Activated T-helper 1 cell treated with anti-CD3 and anti-CD28 coated beads, Interleukin-12 subunit alpha, Interleukin-12 subunit beta, Interleukin-2, Interleukin-4 antibody, amounts not matched to agents 30 ng/mL and 10 ng/mL and 1 ng/mL, durations not matched to agents 14 hours and 24 hours and 36 hours (primary cell): Measurements from ENCODE around the gene COQ5. TPM values are rescaled to one million over a fixed set of nuclear protein-coding genes. Genes with fewer than 3 reads are reported as not detected.

Experiments used
- DNase-seq: peaks from one replicate; pipeline ENCODE4 v3.0.0; 2021; ENCODE audit warnings: low spot score
- H3K27ac Mint-ChIP-seq: one replicate; pipeline ENCODE4 v1.8.0; 2021; ENCODE audit warnings: mild to moderate bottlenecking, mixed read lengths
- H3K27me3 Mint-ChIP-seq: one replicate; pipeline ENCODE4 v1.8.0; 2022; ENCODE audit warnings: mild to moderate bottlenecking, moderate library complexity, mixed read lengths; ENCODE audit not compliant: insufficient read depth
- H3K36me3 Mint-ChIP-seq: one replicate; pipeline ENCODE4 v1.8.0; 2021; ENCODE audit warnings: low read depth, mixed read lengths
- H3K4me1 Mint-ChIP-seq: one replicate; pipeline ENCODE4 v1.8.0; 2021; ENCODE audit warnings: low read depth, mixed read lengths
- H3K4me3 Mint-ChIP-seq: one replicate; pipeline ENCODE4 v1.8.0; 2021; ENCODE audit warnings: mild to moderate bottlenecking, moderate library complexity, mixed read lengths
- H3K9me3 Mint-ChIP-seq: one replicate; pipeline ENCODE4 v1.8.0; 2021; ENCODE audit warnings: mixed read lengths
- intact Hi-C: fragments of 100-400 bp; cut with micrococcal nuclease; formaldehyde crosslinking; loops from one replicate; pipeline ENCODE4 v1.15.1; 2024
- total RNA-seq: library from RNA; stranded (reverse); gene quantifications from 2 replicates; pipeline ENCODE4 v1.2.3, GENCODE V29; 2022

Gene COQ5
- total RNA-seq, 1 donor from 2014 or later = 27.8 TPM

- intact Hi-C loops = no loop called here
- Mint-ChIP-seq H3K9me3 (no peaks in the 10 kb centered on the region), H3K27me3 (no peaks in the 10 kb centered on the region), H3K27ac (no peak overlapping the region), H3K4me3 (no peak overlapping the region), H3K36me3 (peaks cover 34% of the 10 kb centered on the region), H3K4me1 (peaks cover 13% of the 10 kb centered on the region)
- no peak for DNase-seq
These were observed 75.0 kb downstream of the COQ5 start for GRCh38 chr12:120453977-120454376.

Other genes with a start within 250 kb of the COQ5 start
- 5,055 and 7,832 TPM in 2 replicates for gene RNU4-2, start 237.3 kb downstream of the COQ5 start, total RNA-seq
- gene RNU4-1, start 235.9 kb downstream of the COQ5 start, total RNA-seq = 2,369 and 3,474 TPM in 2 replicates
- gene SIRT4, start 226.8 kb downstream of the COQ5 start, total RNA-seq = 1.0 and 1.7 TPM in 2 replicates
- gene PLA2G1B, start 201.4 kb downstream of the COQ5 start, total RNA-seq = not detected in 2 replicates
- gene MSI1, start 160.0 kb downstream of the COQ5 start, total RNA-seq = 0.07 TPM in 1 of 2 replicates, not detected in the other
- 352 and 365 TPM in 2 replicates for gene COX6A1, start 91.0 kb downstream of the COQ5 start, total RNA-seq
- gene TRIAP1, start 82.8 kb downstream of the COQ5 start, total RNA-seq = 50.7 and 55.7 TPM in 2 replicates
- 34.0 and 38.8 TPM in 2 replicates for gene GATC, start 82.7 kb downstream of the COQ5 start, total RNA-seq
- gene SRSF9, start 59.4 kb downstream of the COQ5 start, total RNA-seq = 233 and 239 TPM in 2 replicates
- gene DYNLL1, start 33.0 kb downstream of the COQ5 start, total RNA-seq = 341 and 356 TPM in 2 replicates
- gene RNF10, start 5.2 kb upstream of the COQ5 start, total RNA-seq = 170 and 181 TPM in 2 replicates
- gene POP5, start 52.2 kb upstream of the COQ5 start, total RNA-seq = 83.3 and 85.0 TPM in 2 replicates
- not detected in 2 replicates for gene CABP1, start 111.5 kb upstream of the COQ5 start, total RNA-seq
- gene MLEC, start 158.0 kb upstream of the COQ5 start, total RNA-seq = 139 and 150 TPM in 2 replicates
- gene UNC119B, start 181.3 kb upstream of the COQ5 start, total RNA-seq = 24.2 and 24.6 TPM in 2 replicates
- 10.8 and 11.1 TPM in 2 replicates for gene ACADS, start 196.7 kb upstream of the COQ5 start, total RNA-seq